Measurements from ENCODE around the gene BTG1.
"Not testable (repeated sequence)": the region's sequence is repeated elsewhere in the genome, so short reads cannot be mapped to it uniquely, and the experiment has no call there.

BTG1 gene

DNA sequence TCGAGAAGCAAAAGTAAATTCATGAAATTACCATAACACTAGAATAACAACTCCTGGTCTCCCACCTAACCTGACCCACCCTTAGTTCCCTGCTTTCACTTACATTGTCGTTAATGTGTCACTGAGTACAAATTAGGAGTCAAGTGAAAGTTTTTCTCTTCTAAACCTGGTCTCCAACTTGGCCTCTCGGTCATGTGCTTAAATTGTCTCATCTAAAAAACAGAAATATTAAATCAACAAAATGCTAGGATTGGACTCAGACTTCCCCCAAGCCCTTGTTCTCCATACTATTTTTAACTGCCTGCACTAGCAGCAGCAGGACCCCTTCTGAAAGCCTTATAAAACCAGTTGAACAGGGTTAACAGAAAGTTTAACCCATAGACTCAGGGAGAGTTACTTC, 1.8 kb upstream of the BTG1 start:
- no peak for DNase-seq (ENCODE audit: low spot score)

DNA sequence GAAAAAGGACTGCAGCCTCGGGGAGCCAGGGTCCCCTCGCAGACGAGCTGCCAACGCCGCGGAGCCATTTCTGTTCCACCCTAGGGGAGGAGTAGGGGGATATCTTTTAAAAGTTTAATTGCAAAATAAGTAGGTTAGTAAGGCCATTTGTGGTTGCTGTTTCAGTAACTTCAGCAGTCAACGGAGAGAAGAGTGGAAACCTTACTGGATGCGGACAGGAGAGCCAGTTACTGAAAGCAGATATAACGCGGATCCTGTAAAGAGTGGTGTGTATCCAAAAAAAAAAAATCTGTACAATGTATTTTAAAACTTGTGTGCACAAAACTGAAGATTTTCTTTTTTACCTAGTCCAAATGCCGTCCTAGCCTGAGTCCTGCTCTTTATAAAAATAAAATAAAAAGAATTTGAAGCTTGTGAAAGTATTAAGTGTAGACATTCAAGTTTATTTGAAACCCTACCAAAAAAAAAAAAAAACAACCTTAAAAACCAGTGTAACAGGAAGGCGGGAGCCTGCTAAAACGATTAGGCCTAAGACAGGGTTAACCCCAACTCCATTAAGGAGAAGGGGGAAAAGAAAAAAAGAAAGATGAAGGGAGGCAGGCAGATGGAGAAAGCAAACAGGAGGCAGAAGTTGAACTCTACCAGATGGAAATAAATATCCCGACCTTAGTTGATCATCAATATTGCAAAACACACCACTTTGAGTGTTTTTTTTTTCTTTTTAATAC, 1.0 kb upstream of the BTG1 start:
- no peak for DNase-seq (ENCODE audit: low spot score)

DNA sequence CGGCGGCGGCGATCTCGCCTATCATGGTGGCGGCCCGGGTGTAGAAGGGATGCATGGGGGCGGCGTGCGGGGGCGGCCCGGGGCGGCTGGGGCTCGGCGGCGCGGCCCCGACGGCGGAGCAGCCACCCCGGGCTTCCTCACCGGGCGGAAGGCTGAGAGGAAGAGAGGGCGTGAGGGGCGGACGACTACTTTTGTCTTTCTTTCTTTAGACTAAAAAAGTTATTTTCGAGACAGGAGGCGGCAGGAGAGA, 240 bp downstream of the BTG1 start:
- no peak for DNase-seq (ENCODE audit: low spot score)

DNA sequence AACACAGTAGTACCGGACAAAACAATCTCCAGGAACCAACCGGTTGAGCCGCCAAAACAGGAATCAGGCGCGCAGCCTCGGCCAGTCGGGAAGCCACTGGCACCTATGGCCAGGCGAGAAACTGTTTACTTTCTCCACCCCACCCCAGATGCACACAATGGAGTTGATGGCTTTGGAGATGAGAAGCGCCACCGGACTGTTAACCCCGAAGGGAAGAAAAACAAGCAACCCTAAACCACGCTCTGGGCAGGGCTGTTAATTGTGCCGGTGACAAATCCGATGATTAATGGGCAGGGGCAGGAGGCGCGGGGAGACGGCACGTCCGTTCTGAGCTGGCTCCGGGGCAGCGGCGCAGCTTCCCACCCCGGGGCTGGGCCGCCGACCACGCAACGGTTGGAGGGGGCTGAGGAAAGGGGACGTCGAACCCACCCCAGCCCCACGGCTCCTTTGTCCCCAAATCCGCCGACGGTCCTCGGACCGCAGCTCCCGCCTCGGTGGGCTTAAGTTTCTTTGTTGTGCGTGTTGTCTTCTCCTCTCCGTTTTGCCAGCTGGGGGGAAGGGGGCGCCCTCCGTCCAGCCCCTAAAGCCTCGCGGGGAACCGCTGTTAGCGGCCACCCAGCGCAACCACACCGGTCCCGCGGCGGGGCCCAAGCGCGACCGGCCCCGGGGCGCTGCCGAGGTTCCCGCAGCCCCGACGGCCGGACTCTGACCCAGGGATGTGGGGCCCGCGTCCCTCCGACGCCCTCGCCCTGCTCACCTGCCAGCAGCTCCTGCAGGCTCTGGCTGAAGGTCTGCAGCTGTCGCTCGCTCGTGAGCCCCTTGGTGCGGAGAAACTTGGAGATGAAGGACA, 790 bp downstream of the BTG1 start:
- DNase-seq (ENCODE audit: low spot score), result peak; percentile 24

DNA sequence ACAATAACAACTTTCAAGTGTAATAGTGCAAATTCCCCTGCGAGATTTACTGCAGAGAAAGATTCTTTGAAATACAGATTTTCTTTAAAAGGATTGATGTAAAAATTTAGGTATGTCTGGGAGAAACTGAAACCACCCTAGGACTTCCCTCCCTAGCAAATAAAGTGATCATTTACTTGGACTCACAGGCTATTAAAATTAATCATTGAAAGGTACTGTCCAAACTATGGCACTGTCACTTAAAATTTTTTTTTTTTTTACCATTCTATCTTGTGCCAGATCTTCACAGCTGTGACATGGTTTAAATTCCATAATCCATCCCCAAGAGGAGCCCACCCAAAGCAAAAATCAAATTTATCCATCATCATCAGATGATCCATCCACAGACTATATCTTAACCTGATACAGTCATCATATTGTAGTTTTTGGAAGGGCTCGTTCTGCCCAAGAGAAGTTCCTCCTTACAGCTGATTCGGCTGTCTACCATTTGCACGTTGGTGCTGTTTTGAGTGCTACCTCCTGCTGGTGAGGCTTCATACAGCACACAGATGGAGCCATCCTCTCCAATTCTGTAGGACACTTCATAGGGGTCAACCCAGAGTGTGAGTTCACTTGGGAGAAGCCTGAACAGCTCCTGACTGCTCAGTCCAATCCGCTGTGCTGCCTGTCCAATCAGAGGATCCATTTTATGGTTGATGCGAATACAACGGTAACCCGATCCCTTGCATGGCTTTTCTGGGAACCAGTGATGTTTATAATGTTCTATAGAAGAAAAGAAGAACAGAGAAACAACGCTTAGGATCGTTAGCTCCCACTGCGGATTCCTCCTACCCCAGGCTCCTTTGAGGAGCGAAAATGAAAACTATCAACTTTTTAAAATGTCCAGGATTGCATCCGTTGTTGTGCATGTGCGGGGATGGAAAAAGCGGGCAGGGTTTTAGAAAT, 1.7 kb downstream of the BTG1 start:
- DNase-seq (ENCODE audit: low spot score), result peak; percentile 78

DNA sequence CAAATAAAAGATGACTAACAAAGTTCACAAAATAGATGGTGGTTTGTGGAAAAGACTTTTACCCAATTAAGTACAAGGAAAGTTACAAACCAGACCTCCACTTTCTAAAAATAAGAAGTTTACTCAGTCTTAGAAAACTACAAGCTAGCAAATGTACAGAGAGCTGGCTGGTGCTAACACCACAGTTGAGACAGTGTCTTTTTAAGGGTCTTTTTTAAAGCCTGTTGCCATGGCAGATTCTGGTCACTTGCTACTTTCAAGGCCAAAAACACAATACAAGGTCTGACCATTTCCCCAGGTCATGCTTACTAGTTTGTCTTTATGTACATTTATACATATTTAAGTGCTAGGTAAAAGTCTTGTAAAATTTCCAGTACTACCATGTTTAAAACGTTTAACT, 2.4 kb downstream of the BTG1 start:
- DNase-seq (ENCODE audit: low spot score), result no peak

DNA sequence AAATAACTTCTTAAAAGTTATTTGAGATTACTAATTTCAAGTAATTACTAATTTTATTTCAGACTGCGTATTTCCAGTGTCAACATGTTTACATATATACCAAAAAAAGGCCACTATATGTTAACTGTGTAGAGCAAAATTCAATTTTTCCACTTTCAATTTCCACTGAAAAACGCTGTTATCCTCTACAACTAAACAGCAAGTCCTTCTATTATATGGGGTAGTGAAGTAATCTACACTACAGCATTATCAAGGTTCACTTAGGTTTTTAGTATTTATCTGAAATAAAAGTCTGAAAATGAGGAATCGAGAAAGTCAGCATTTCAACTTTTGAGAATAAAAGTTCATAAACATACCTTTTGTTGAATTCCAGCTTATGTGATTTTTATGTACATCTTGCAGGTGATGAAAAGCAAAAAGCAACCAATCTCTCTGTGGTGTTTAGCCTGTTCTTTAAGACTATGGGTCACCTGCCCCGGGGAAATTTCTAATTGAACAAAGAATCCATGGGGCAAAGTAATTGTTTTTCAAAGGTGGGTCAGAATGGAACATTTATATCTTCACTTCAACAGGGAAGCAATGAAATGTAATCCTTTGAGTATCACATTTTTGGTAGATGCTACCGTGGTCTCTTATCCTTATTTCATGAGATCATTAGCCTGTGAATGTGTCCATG, 3.3 kb downstream of the BTG1 start:
- DNase-seq (ENCODE audit: low spot score), result no peak

DNA sequence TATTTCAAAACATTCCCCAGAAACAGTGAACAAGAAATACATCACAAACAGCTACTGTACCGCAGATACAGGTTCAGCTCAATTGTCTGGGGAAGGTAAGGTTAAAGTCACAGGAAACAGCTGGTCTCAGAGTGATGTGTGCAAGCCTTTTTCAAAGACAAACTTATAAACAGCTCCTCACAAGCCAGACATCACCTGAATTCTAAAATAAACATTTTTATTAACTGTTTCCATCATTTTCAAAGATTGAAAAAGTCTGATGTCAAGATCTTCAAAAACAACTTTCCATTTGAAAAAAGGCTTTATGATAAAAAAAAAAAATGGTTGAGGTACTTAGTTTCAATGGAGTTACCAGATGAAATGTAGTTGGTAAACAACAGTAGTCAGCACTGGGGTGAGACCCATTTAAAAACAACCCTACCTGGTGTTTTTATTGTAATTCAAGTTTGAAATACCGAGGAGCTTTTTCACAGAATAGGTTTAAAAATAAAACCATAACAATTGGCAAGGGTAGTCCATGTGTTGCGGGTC, 4.0 kb downstream of the BTG1 start:
- no peak for DNase-seq (ENCODE audit: low spot score)

DNA sequence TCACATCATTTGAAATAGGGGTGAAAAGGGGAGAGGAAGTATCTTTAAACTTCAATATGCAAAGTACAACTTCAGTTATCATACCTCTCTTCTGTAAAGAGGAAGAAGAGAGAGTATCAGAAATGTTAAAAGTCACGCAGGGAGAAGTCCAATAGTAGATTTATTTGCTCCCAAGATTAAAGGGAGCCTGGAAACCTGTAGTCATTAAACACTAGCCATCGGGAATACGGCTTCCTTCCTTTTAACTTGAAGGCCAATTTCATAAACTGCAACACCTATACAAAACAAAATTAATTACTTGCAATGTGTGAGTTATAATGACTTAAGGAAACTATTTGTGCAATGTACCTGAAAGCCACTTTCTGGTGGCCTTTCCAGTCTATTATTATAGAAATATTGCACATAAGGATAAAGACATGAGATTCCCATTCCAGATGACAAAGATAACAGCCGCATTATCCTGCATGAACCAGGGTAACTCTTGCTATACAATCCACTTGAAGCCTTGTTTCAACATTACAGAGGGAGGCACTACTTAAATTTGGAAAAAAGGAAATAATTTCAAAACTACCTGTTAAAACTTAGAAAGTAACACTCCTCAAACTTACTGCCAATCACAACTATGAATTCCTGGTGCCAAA, 4.6 kb downstream of the BTG1 start:
- DNase-seq (ENCODE audit: low spot score), result no peak

DNA sequence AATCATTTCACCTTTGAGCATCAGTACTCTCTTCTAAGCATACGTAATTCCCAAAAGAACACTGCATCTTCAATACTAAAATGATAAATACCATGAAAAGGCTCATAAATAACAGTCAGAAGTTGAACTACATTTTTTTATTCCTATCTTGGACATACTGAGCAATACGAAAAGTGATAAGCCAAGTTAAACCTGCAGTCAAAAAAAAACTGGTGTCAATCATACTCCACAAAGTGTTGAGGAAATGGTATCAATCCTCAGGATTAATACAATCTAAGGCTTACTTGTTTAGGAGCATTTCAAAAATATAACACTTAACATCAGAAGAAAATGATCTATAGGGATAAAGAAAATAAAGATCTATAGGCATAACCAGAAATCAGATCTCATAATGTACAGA, 5.5 kb downstream of the BTG1 start:
- no peak for DNase-seq (ENCODE audit: low spot score)

DNA sequence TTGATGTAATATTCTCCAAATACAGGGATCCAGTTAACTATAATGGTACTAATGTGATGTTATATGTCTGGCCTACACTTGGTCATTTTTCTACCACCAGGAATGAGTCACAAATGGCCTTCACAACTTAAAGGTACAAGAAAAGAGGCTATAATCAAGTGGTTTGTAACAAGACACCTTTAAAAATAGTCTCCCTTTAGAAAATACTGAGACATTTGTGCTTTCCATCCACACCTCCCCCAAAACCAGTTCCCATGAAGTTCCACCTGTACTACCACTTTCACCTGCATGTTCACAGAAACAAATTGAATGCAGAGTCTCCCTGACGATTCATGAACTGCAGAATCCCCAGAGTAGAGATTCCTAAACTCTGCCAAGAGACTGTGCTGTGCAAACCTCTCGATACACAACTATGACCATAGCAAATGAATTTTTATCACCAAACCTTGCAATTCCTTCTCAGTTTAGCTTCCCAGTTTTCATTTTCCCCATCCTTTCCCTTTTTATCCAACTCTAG, 6.0 kb downstream of the BTG1 start:
- no peak for DNase-seq (ENCODE audit: low spot score)

DNA sequence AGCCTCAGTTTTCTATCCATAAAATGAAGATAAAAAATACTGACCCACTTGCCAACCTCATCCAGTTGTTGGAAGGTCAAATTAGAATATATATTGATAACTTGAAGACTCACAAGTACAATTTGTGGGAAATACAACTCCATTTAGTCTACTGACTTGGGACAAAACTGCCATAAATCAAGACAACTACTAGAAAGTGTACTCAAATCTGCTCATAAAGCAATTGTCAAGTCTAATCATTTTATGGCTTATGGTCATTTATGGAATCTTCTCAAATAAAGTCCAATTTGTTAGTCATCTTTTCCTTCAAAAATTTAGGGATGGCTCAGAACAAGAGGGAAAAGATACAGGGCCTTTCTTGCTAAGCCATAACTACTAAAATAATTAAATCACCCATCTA, 7.0 kb downstream of the BTG1 start:
- no peak for DNase-seq (ENCODE audit: low spot score)

DNA sequence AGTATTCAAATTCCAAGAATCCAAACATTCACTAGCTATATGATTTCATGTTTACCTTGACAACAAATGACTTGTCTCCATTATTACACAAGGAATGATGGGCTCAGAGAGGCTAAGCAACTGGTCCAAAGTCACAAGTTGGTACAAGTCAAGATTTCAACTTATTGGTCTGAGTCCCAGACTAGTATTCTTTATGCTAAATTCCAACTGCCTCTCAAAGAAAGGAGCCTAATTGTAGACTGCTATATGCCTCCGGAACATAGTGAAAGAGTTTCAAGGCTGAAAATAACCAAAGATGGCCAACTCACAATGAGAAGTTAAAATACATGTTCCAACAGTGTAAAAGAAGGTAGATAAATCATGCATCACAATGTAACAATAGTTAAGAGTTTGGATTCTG, 7.5 kb downstream of the BTG1 start:
- no peak for DNase-seq (ENCODE audit: low spot score)

DNA sequence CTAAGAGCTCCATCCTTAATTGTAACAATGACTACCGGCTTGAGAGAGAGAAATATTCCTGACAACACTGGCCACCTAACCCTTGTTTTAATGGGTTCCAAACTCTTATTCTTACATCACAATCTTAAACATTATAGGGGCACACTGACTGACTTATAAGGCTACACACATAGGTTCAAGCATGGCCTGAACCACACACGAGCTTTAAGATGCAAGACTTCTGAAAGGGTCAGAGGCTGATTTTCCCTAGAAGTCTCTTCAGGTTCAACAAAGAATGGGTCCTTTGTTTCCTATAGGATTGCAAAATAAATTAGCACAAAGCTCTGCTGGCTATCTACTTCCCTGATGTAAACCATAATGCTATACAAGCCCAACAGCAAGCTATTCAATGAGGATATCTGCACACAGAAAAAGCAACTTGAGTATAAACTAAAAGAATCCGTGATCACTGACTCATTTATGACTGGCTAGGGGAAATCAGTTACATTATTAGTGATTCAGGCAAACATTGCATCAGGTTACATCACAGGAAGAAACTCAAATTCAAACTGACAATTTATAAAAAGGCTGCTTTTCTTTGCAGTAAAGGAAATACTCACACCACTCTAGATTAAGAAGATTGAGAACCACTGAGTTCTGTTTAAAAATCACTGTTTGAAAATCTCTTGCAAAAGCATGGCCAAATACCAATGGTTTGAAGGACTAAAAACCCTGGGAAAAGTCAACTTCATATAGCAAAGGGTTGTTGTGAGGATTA, 8.5 kb downstream of the BTG1 start:
- DNase-seq (ENCODE audit: low spot score), result peak; percentile 64

DNA sequence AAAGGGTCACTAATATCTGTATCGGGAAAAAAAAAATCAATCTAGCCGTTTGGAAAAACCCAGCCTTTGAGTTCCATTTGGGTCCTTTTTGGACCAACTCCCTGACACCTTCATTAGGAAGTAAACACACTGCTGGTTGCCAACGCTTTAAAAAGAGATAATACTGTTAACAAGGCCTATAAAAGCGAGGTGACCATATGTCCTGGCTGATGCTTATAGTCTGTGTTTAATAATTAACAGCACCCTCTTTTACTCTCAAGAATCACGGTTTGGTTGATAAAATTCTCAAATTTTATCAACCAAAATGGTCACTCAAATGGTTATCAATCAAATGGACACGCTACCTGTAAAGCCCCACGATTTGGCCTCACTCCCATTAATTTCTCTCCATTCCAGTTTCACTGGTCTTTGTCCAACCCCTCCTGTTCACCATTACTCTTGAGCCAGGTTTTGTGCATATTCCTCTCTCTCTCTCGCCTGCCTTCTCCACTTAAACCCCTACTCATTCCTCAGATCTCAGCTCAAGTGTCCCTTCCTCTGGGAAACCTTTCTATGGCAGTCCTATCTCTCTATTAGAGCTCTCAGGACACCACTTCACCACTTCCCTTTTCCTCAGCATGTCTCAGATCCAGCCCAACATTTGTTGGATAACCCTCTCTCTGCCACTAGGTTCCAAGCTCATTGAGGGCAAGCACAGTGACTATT, 9.5 kb downstream of the BTG1 start:
- no peak for DNase-seq (ENCODE audit: low spot score)

DNA sequence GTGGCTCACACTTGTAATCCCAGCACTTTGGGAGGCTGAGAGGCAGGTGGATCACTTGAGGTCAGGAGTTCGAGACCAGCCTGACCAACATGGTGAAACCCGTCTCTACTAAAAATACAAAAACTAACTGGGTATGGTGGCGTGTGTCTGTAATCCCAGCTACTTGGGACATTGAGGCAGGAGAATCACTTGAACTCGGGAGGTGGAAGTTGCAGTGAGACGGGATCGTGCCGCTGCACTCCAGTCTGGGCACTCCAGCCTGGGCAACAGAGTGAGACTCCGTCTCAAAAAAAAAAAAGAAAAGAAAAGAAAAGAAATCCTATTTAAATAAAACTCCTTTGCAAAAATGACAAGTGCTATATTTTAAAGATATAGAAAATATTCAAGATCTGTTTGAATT, 10.1 kb downstream of the BTG1 start:
- not testable (repeated sequence) for DNase-seq (ENCODE audit: low spot score)

DNA sequence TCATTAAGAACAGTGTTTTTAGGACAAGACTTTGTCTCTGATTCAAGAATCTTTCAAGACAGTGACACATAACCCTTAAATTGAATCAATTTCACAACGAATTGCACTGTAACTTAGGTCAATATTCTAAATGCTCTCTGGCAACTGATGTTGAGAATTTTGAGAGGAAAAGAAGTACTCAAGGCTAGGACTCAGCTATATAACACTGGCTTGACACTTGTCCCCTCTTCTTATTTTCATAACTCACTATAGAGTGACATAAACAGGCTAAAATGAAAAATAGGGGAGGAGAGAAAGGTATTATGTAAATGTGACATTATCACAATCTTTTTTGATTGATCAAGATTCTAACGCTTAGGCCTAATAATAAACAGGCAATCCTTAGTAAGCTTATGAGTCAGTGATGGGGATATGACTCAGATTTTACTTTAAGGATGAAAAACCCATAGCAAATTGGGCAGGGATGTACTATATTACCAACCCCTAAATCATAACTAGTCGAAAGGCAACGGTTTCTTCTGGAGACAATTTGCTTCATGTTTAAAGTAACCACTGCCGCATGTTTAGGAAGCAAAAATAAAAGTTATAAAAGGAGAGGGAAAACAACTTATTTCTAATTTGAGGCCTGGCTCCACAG, 10.9 kb downstream of the BTG1 start:
- no peak for DNase-seq (ENCODE audit: low spot score)

DNA sequence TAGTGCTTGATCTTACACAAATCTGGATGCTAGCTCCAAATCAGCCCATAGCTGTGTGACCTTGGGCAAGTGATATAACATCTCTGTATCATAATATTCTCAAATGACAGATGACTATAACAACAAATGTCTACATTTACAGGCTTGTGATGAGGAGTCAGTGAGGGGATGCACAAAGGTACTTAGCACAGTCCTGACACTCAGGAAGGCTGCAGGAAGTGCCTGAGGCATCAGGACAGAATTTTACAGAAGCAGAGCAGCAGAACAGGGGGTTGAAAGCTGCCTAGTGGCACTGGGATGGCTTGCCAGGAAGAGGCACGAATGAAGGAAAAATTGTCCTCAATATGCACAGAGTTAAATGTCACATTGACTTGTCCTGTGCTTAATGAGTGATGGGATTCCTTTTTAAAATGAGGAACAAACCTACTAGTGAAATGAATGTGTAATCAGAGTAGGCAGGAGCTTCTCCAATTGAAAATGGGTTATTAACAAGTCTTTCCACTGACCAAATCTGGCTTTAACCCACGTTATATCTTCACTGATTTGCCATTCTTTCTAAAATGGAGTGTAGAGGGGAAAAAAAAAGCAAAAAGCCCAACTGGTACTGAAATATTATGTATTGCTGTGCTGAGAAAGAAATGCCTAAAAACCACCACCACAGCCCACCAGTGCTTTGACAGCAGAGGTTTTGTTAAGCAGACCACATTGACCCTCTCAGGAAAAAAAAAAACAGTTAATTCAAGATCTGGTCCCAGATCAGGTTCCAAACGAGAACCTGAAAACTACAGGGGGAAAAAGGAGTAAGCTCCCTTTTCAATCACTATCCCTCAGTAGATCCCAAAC, 11.6 kb downstream of the BTG1 start:
- DNase-seq (ENCODE audit: low spot score), result no peak
